WTC11 (cell line): ENCODE results near the gene TTC7B. TPM values are rescaled to one million over a fixed set of nuclear protein-coding genes. Genes with fewer than 3 reads are reported as not detected.

Source experiments
- ATAC-seq: fragments of 200-7000 bp; cut with Tn5 transposase; 2 replicates; pipeline ENCODE4 v1.10.0; 2021; ENCODE audit warnings: mild to moderate bottlenecking, moderate library complexity
- CTCF ChIA-PET: fragments of 300-600 bp; sonication (Branson Sonifier 250); formaldehyde crosslinking; loops from one replicate; lab custom pipeline; 2021; ENCODE audit warnings: antibody characterized with exemption; lab: Charles Lee
- POLR2A ChIA-PET: fragments of 350-600 bp; sonication (Branson Sonifier 250); formaldehyde crosslinking; loops from one replicate; lab custom pipeline; 2021; ENCODE audit warnings: antibody characterized with exemption; lab: Charles Lee
- DNase-seq: peaks from one replicate; pipeline ENCODE4 v3.0.0; 2021; ENCODE audit warnings: low spot score
- H3K27ac Mint-ChIP-seq: 2 replicates; pipeline ENCODE4 v1.8.0; 2021; ENCODE audit warnings: mixed read lengths
- H3K27me3 Mint-ChIP-seq: 2 replicates; pipeline ENCODE4 v1.8.0; 2021; ENCODE audit warnings: low read depth, mild to moderate bottlenecking, moderate library complexity, mixed read lengths
- H3K36me3 Mint-ChIP-seq: 2 replicates; pipeline ENCODE4 v1.8.0; 2021; ENCODE audit warnings: mixed read lengths
- H3K4me1 Mint-ChIP-seq: 2 replicates; pipeline ENCODE4 v1.8.0; 2022; ENCODE audit warnings: mixed read lengths
- H3K4me3 Mint-ChIP-seq: 2 replicates; pipeline ENCODE4 v1.8.0; 2021; ENCODE audit warnings: mild to moderate bottlenecking, moderate library complexity, mixed read lengths
- H3K9me3 Mint-ChIP-seq: 2 replicates; pipeline ENCODE4 v1.8.0; 2021; ENCODE audit warnings: mixed read lengths
- CDX4 ChIP-seq: fragments of 250-450 bp; sonication (Bioruptor Pico); IDR thresholded peaks from 2 replicates; pipeline ENCODE4 v1.9.0; 2021; ENCODE audit warnings: moderate library complexity, mild to moderate bottlenecking, inconsistent platforms, borderline replicate concordance
- EMX1 ChIP-seq: fragments of 250-450 bp; sonication (Bioruptor Pico); IDR thresholded peaks from 2 replicates; pipeline ENCODE4 v1.8.0; 2021; ENCODE audit warnings: mild to moderate bottlenecking
- MLX ChIP-seq: sonication (generic); formaldehyde crosslinking; IDR thresholded peaks from 2 replicates; pipeline ENCODE4 v1.8.1; 2023; ENCODE audit warnings: mild to moderate bottlenecking, missing genetic modification reagents, moderate library complexity
- MXD4 ChIP-seq: fragments of 250-450 bp; sonication (Bioruptor Pico); IDR thresholded peaks from 2 replicates; pipeline ENCODE4 v1.8.0; 2021; ENCODE audit warnings: mild to moderate bottlenecking, moderate library complexity, borderline replicate concordance
- NR1H2 ChIP-seq: sonication (generic); formaldehyde crosslinking; IDR thresholded peaks from 2 replicates; pipeline ENCODE4 v1.9.0; 2021; ENCODE audit warnings: mild to moderate bottlenecking, moderate library complexity, missing genetic modification reagents
- PREB ChIP-seq: sonication (generic); formaldehyde crosslinking; IDR thresholded peaks from 2 replicates; pipeline ENCODE4 v1.8.1; 2022; ENCODE audit warnings: mild to moderate bottlenecking, missing genetic modification reagents, moderate library complexity, borderline replicate concordance
- TEAD1 ChIP-seq: sonication (generic); formaldehyde crosslinking; IDR thresholded peaks from 2 replicates; pipeline ENCODE4 v1.8.0; 2022; ENCODE audit warnings: mild to moderate bottlenecking, missing genetic modification reagents
- TP53 ChIP-seq: sonication (generic); formaldehyde crosslinking; IDR thresholded peaks from 2 replicates; pipeline ENCODE4 v1.8.1; 2023; ENCODE audit warnings: mild to moderate bottlenecking, missing genetic modification reagents
- ZNF219 ChIP-seq: sonication (generic); formaldehyde crosslinking; IDR thresholded peaks from 2 replicates; pipeline ENCODE4 v1.8.0; 2023; ENCODE audit warnings: missing genetic modification reagents, mild to moderate bottlenecking, borderline replicate concordance
- ZNF317 ChIP-seq: sonication (generic); formaldehyde crosslinking; IDR thresholded peaks from 2 replicates; pipeline ENCODE4 v1.8.1; 2023; ENCODE audit warnings: low read depth, mild to moderate bottlenecking, moderate library complexity, missing genetic modification reagents, borderline replicate concordance
- ZNF416 ChIP-seq: fragments of 250-450 bp; sonication (Bioruptor Pico); IDR thresholded peaks from 2 replicates; pipeline ENCODE4 v1.9.0; 2021; ENCODE audit warnings: mild to moderate bottlenecking, inconsistent platforms
- total RNA-seq: library from RNA; stranded (reverse); gene quantifications from 3 replicates; pipeline ENCODE4 v1.2.3, GENCODE V29; 2021
- TF ChIP-seq, protein P1 (sequence below): sonication (generic); formaldehyde crosslinking; conservative IDR thresholded peaks from 2 replicates; pipeline ENCODE4 v1.8.1; 2023; ENCODE audit warnings: mild to moderate bottlenecking, low read depth, missing genetic modification reagents, moderate library complexity
- TF ChIP-seq, protein P2 (sequence below): sonication (generic); formaldehyde crosslinking; IDR thresholded peaks from 2 replicates; pipeline ENCODE4 v1.8.0; 2023; ENCODE audit warnings: mild to moderate bottlenecking, missing genetic modification reagents
- TF ChIP-seq, protein P3 (sequence below): fragments of 200-600 bp; IDR thresholded peaks from 2 replicates; pipeline ENCODE4 v1.8.0; 2022; ENCODE audit warnings: antibody characterized with exemption

Gene TTC7B
- total RNA-seq, 1 experiment from 2014 or later = 27.6 TPM

DNA sequence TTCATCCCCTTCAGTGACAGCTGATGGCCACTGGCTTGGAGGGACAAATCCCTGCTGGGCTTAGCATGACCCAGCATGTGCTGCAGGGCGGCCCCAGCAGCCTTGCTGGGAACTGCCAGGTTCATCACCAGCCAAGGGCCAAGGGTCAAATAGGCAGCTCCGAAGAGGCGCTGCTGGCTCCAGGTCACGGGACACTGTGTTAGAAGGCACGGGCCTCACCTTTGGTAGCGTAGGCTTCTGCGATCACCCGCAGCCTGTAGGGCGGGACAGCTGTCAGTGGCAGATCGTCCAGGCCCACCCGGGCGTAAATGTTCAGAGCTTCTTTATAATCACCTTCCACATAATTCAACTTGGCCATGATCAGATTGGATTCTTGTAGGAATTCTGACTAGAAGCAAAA lies 35.7 kb downstream of the TTC7B start:
- H3K27ac Mint-ChIP-seq = no peak overlapping the region
- CTCF ChIA-PET = interaction anchor here (1.2 kb wide), 1 partner anchor 122 kb away, joined by 3 read pairs; no protein-coding TSS in a partner anchor
- H3K4me3 Mint-ChIP-seq = no peak overlapping the region
- H3K36me3 Mint-ChIP-seq = no peaks in the 10 kb centered on the region
- ATAC-seq = no peak
- no peaks in the 10 kb centered on the region for H3K9me3 Mint-ChIP-seq
- no peak for DNase-seq
- no peak for TF ChIP-seq MXD4 (CRISPR knock-in tag)
- TF ChIP-seq NR1H2 = no peak
- TF ChIP-seq, protein P1, sequence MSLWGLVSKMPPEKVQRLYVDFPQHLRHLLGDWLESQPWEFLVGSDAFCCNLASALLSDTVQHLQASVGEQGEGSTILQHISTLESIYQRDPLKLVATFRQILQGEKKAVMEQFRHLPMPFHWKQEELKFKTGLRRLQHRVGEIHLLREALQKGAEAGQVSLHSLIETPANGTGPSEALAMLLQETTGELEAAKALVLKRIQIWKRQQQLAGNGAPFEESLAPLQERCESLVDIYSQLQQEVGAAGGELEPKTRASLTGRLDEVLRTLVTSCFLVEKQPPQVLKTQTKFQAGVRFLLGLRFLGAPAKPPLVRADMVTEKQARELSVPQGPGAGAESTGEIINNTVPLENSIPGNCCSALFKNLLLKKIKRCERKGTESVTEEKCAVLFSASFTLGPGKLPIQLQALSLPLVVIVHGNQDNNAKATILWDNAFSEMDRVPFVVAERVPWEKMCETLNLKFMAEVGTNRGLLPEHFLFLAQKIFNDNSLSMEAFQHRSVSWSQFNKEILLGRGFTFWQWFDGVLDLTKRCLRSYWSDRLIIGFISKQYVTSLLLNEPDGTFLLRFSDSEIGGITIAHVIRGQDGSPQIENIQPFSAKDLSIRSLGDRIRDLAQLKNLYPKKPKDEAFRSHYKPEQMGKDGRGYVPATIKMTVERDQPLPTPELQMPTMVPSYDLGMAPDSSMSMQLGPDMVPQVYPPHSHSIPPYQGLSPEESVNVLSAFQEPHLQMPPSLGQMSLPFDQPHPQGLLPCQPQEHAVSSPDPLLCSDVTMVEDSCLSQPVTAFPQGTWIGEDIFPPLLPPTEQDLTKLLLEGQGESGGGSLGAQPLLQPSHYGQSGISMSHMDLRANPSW (CRISPR knock-in tag) = no peak
- TF ChIP-seq, protein P2, sequence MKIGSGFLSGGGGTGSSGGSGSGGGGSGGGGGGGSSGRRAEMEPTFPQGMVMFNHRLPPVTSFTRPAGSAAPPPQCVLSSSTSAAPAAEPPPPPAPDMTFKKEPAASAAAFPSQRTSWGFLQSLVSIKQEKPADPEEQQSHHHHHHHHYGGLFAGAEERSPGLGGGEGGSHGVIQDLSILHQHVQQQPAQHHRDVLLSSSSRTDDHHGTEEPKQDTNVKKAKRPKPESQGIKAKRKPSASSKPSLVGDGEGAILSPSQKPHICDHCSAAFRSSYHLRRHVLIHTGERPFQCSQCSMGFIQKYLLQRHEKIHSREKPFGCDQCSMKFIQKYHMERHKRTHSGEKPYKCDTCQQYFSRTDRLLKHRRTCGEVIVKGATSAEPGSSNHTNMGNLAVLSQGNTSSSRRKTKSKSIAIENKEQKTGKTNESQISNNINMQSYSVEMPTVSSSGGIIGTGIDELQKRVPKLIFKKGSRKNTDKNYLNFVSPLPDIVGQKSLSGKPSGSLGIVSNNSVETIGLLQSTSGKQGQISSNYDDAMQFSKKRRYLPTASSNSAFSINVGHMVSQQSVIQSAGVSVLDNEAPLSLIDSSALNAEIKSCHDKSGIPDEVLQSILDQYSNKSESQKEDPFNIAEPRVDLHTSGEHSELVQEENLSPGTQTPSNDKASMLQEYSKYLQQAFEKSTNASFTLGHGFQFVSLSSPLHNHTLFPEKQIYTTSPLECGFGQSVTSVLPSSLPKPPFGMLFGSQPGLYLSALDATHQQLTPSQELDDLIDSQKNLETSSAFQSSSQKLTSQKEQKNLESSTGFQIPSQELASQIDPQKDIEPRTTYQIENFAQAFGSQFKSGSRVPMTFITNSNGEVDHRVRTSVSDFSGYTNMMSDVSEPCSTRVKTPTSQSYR (CRISPR knock-in tag) = no peak
- TF ChIP-seq ZNF416 (CRISPR knock-in tag) = no peak
- TF ChIP-seq, protein P3, sequence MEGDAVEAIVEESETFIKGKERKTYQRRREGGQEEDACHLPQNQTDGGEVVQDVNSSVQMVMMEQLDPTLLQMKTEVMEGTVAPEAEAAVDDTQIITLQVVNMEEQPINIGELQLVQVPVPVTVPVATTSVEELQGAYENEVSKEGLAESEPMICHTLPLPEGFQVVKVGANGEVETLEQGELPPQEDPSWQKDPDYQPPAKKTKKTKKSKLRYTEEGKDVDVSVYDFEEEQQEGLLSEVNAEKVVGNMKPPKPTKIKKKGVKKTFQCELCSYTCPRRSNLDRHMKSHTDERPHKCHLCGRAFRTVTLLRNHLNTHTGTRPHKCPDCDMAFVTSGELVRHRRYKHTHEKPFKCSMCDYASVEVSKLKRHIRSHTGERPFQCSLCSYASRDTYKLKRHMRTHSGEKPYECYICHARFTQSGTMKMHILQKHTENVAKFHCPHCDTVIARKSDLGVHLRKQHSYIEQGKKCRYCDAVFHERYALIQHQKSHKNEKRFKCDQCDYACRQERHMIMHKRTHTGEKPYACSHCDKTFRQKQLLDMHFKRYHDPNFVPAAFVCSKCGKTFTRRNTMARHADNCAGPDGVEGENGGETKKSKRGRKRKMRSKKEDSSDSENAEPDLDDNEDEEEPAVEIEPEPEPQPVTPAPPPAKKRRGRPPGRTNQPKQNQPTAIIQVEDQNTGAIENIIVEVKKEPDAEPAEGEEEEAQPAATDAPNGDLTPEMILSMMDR = no peak
- TF ChIP-seq ZNF219 (CRISPR knock-in tag) = no peak
- no peak for TF ChIP-seq PREB (CRISPR knock-in tag)
- TF ChIP-seq TEAD1 (CRISPR knock-in tag) = no peak
- no peaks in the 10 kb centered on the region for H3K27me3 Mint-ChIP-seq
- POLR2A ChIA-PET = no interaction called here
- H3K4me1 Mint-ChIP-seq = no peaks in the 10 kb centered on the region

DNA sequence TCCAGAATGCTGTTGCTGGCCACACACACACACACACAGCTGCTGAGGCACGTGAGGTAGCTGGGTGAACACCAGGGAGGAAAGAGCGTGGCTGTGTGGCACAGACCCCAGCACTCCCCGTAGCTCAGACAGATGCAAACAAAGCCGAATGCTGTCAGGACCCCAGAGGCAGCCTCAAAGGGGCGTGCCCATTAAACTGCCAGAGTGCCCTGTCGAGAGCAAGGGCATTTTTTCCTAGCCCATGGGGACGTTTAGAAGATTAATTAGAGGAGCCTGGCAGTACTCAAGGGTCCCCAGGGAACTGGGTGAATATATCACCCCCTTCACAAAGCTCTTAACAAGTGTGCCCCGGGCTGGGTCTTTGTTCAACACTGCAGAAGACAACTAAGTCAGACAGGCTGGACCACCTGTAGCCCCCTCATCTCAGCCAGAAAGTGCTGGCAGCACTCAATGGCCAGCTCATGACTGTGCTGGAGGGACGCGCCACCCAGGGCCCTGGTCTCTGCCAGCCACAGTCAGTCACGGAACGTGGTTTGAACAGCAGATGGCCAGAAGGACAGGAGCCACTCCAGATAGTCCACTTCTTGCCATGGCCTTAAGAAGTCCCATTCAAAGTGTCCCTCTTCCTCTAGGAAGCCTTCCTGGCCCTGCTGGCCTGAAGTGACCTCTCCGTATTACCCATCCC lies 37.5 kb downstream of the TTC7B start:
- POLR2A ChIA-PET = no interaction called here
- DNase-seq = no peak
- CTCF ChIA-PET = interaction anchor here (0.6 to 2.2 kb wide), 3 partner anchors 11 to 38 kb away, joined by 3 to 8 read pairs (median 3); no protein-coding TSS in a partner anchor
- Mint-ChIP-seq H3K4me3 (no peak overlapping the region), H3K27me3 (no peaks in the 10 kb centered on the region), H3K36me3 (no peaks in the 10 kb centered on the region), H3K4me1 (no peaks in the 10 kb centered on the region), H3K9me3 (no peaks in the 10 kb centered on the region), H3K27ac (no peak overlapping the region)
- ATAC-seq = no peak
- no peak for TF ChIP-seq PREB (CRISPR knock-in tag)
- TF ChIP-seq MLX (CRISPR knock-in tag) = no peak
- no peak for TF ChIP-seq ZNF317 (CRISPR knock-in tag)
- TF ChIP-seq TP53 (CRISPR knock-in tag) = no peak
- TF ChIP-seq CDX4 = no peak
- no peak for TF ChIP-seq EMX1 (CRISPR knock-in tag)
- TF ChIP-seq, protein P2 (CRISPR knock-in tag) = no peak
